EH (cell line): ENCODE measurements around the gene CLINT1.
A peak's percentile ranks its signal among the peaks of the same experiment; 100 is the strongest.
"Not testable (repeated sequence)": the region's sequence is repeated elsewhere in the genome, so short reads cannot be mapped to it uniquely, and the experiment has no call there.

Source experiments
- DNase-seq: peaks from one replicate; pipeline ENCODE4 v3.0.0-alpha.2; 2015; ENCODE audit warnings: low read depth

Gene CLINT1

DNA sequence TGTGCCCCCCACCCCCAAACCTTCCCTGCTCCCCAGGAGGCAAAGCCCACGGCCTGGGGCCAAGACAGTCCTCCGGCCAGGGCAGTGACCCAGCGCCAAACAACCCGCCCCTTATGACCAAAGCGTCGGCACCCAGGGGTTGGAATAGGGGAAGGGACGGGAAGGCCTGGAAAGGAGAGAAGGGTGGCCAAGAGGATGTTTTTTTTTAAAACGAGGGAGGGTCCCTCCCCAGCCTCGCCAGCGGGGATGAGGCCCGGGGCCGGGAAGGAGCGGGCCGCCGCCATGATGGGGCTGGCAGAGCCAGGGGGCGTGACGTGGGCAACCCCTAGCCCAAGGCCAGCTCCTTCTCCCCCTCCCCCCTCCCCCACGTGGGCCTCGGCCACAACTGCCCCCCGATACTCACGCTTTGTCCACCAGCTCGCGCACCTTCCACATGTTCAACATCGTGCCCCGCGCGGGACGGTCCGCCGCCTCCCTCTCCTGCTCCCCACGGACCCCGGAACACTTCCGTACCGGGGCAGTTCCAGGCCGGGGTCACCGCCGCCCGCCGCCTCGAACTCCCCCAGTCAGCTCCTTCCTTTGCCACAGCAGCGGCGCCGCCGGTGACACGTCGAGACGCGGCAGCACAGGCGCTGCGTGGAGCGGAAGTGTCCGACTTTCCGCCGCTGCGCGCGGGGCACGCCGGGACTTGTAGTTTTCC lies at the start of gene CLINT1:
Gene CLINT1 (minus strand): TSS at position 619 of the 700 bp plus-strand sequence. CDS start 175 bp downstream, at position 444.
- peak; percentile 87 for DNase-seq

DNA sequence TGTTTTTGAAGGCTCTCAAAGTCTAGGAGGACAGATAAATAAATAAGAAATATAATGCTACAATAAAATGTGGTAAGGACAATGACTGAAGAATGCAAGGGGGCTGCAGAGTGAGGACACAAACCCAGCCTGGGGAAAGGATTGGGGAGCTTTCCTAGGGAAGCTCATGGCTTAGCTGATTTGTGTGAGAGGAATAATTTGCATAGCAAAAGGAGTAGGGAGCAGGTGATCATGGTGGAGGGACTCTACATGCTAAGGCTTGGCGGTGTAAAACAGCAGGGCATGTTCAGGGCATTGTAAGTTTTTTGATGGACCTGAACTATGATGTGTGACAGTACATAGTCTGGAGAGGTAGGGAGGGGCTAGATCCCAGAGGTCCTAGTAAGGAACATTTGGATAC lies 49.5 kb upstream of the CLINT1 start:
- no peak for DNase-seq

DNA sequence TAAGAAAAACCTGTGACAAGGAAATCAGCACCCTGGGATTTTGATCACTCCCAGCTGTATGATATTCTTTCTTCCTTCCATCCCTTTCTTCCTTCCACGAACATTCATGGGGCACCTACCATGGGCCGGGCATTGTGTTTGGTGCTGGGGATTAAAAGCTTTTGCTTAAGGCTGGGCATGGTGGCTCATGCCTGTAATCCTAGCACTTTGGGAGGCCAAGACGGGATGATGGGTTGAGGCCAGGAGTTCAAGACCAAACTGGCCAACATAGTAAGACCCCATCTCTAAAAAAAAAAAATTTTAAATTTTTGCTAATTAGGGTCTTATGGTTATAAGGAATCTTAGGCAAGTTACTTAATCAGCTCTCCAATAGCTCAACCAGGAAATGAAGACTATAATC lies 48.5 kb upstream of the CLINT1 start:
- DNase-seq: no peak

DNA sequence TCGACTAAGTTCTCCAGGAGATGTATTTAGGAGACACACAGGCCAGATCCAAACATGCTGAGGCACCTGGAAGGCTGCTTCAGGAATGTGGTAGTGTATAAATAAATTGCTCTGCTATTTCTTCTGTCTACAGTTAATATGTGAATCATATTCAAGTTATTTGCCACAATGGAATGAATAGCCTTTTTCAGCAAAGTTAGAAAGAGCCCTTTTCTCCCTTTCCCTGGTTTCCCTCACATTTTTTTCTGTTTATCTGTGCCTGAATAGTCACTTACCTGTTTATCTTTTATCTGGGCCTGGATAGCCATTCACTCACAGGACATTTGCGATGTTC lies 44.1 kb upstream of the CLINT1 start:
- no peak for DNase-seq

DNA sequence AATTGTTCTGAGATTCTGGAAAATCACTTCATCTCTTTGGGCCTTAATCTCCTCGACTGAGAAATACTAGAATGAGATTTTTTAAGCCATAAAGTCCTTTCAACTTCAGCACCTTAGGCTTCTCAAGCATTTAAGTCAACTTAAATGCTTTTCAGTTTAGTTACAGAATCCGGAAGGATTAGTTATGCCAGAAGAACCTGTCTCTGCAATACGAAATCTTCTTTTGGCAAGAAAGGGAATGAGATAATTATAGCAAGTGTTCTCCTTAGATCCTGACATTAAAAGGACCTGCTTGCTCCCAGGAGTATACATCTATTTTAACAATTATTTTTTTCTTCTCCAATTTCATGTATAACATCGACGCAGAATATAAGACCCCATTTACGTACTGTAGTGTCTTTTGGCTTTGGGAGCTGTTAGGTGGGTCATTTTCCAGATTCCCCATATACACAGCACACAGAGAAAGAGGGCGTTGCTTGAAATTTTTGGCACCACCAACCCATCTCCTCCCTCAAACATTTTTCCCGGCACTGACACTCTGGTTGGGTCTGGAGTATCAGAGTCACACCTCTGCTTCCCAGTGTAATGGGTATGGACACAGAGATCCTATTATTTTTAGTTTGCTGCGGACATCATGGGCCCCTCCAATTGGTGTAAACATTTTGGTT lies 43.6 kb upstream of the CLINT1 start:
- DNase-seq: no peak

DNA sequence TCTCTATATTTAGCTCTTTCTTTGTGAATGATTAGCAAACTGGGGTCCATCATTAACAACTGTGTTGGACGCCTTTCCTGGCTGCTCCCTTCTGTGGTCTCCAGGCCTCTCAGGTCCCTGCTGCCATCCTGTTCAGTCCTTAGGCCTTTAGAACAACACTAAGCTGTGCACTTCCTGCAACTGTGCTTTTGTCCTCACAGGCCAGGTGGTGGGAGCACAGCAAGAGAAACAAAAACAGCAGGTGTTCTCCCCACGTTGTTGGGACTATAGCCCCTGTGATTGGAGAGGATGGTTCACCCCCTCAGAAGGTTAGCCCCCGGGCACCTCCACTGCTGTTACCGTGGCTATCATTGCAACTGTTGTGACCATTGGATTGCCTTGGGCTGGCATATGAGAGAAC lies 41.7 kb upstream of the CLINT1 start:
- no peak for DNase-seq

DNA sequence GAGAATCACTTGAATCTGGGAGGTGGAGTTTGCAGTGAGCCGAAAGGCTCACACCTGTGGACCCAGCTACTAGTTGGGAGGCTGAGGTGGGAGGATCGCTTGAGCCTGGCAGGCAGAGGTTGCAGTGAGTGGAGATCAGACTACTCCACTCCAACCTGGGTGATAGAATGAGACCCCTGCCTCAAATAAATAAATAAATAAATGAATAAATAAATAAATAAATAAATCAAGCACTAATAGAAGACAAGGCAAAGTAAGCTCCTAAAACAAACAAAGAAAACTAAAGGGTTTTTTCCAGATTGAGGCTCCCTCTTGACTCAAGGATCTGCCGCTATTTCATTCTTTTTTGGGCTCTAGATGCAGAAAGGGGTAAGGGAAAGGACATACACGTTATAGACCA lies 34.7 kb upstream of the CLINT1 start:
- no peak for DNase-seq

DNA sequence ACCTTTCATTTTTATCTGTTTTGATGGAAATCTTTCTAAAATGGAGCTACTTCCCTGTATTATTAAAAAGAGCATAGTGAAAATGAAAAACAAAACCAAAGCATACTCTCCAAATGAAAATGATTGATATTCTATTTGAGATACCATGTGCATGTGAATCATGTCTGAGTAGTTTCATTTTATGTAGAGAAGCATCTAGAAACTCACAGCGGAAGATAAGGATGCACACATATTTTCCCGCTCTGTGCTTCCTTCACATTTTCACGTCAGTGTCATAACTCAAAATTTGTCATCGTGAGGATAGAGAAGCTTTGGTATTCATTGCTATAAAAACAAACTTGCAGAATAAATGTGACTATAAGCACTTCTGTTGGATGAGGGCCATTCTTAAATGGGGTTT lies 34.0 kb upstream of the CLINT1 start:
- no peak for DNase-seq

DNA sequence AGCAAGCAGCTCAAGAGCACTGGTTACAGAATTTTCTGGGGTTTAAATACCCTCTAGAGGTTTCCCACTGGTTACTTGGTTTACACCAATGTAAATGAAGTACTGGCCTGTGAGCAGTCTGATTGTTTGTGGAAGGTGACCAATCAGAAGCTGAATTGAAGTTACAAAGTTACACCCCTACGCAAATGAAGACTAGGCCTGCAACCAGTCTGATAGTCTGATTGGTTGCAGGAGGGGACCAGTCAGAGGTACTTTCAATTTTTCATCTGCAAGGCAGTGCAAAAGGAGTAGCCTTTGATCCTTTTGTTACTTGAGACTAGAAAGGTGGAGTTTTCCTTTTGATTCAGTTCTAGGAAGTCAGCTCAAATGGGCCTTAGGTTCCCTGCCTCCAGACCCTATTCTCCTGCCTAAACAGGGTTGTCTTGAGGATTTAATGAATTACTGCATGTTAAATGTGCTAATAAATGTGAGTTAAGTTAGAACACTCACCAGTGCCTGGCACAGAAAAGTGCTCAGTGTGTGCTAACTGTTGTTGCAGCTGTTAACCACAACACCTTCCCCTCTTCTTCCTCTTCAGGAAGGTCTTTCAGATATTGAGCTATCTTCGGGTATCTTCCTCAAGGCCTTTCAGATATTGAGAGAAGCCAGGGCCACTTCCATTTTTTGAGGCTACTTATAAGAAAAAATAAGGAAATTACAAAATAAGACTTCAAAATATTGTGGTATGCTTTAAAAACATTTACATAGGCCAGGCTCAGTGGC lies 32.1 kb upstream of the CLINT1 start:
- DNase-seq: peak; percentile 13

DNA sequence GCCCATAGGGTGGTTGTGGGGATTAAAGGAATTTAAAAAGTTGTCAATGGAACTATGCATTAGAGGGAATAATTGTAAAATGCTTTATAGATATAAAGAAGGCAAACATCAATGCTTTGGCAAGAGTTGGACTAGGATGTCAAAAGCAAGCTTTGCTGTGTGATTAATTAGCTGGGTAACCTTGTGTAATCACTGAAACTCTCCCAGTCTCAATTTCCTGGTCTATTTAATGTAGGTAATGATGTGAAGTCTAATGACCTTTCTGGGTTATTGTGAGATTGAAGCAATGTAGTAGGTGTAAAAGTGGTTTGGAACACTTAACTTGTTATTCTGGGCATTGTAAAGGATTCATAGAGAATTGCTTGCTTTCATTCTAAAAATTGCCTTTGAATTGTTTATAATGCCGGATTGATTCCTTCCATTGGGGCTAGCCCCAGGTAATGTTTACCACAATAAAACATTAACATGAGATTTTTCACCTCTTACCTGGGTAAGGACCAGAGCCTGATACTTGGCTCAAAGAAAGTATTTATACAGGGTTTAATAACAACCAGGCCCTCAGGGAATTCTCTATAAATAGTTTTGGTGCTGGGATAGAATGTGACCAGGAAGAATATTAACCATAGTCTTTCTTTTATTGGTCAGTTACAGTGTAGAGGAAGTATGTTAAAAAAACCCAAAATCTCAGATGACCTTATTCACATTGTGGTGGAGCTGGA lies 30.0 kb upstream of the CLINT1 start:
- DNase-seq: no peak

DNA sequence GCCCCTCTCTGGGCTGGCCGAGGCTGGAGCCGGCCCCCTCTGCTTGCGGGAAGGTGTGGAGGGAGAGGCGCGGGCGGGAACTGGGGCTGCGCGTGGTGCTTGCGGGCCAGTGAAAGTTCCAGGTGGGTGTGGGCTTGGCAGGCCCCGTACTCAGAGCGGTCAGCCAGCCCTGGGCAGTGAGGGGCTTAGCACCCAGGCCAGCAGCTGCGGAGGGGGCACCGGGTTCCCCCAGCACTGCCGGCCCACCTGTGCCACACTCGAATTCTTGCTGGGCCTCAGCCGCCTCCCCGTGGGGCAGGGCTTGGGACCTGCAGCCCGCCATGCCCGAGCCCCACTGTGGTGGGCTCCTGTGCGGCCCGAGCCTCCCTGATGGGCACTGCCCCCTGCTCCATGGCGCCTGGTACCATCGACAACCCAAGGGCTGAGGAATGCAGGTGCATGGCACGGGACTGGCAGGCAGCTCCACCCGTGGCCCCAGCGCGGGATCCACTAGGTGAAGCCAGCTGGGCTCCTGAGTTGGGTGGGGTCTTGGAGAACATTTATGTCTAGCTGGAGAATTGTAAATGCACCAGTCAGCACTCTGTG lies 27.9 kb upstream of the CLINT1 start:
- DNase-seq: no peak

DNA sequence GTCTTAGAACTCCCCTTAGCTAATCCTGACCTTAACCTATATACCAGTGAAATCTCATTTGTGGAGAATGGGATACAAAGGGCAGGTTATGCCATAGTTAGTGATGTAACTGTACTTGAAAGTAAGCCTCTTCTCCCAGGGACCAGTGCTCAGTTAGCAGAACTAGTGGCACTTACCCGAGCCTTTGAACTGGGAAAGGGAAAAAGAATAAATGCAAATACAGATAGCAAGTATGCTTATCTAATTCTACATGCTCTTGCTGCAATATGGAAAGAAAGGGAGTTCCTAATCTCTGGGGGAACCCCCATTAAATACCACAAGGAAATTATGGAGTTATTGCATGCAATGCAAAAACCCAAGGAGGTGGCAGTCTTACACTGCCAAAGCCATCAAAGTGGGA lies 26.1 kb upstream of the CLINT1 start:
- DNase-seq: not testable (repeated sequence)

DNA sequence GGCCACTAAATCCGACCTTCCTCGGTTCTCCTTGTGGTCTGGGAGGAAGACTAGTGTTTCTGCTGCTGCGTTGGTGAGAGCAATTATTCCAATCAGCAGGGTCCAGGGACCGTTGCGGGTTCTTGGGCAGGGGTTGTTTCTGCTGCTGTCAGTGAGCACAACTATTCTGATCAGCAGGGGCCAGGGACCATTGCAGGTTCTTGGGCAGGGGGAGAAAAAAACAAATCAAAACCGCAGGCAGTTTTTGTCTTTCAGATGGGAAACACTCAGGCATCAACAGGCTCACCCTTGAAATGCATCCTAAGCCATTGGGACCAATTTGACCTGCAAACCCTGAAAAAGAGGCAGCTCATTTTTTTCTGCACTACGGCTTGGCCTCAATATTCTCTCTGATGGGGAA lies 22.6 kb upstream of the CLINT1 start:
- DNase-seq: not testable (repeated sequence)

DNA sequence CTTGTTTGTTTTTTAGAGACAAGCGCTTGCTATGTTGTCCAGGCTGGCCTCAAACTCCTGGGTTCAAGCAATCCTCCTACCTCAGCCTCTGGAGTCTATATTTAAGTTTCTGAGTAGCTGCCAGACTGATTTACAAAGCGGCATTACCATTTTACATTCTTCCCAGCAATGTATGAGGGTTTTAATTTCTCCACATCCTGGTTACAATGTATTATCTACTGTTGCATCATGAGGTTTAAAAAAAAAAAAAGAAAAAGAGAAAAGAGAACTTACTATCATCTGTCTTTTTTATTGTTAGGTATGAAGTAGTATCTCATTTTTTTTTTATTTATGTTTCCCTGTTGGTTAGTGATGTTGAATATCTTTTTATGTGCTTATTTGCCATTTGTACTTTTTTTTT lies 18.9 kb upstream of the CLINT1 start:
- DNase-seq: no peak

DNA sequence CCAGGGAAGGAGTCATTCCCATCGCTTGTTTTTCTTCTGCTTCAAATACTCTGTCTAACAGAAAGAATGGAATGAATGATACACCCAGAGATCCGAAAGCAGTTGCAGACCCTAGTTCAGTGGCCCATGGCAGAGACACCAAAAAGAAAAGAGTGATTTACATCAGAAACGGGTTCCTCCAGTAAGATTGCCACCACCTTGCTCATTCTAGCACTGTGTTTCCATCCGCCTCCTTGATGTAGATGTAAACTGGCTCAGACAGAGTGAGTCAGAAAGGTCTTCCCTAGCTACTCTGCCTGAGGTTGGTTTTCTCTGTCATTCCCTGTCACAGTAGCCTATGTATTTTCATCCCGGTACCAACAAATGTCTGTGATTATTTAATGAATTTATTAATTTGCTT lies 15.9 kb upstream of the CLINT1 start:
- no peak for DNase-seq

DNA sequence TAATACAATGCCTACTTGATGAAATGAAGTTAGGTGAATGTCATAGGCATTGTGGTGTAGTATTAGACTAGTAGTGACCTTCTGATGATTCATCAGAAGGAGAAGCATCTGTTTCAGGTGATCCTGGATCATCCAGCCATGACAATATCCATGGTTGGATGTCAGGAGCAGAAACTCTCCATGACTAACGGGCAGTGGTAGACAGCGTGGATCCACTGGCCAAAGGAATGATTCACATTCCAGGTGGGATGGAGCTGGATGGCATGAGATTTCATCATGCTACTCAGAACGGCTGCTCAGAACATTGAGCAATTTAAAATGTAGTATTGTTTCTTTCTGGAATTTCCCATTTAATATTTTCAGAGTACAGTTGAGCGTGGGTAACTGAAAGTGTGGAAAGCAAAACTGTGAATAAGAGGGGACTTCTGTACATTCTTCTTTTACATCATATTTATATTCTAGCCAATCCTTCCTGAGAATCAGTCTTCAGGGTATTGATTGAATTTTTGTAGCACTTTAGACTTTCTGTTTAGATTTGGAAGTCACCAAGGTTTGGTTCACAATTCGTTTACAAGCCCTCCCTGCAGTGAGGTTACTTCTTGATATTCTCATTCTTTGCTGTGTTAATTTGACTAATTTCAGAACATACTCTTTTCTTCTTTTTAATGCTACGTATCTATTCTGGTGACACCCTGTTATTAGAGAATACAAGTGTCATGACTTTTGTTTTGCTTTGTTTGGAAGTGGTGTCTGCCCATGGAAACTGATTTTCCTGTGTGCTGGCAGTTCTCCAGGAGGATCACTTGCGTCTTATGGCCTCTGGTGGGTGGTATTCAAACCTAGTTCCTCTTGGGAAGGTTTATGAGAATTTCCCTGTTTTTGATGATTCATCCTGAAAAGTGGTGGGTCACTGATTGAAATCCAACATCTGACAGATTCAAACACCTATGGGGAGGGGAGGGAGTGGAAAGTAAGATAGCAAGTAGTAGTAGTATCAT lies 12.2 kb upstream of the CLINT1 start:
- peak; percentile 31 for DNase-seq

DNA sequence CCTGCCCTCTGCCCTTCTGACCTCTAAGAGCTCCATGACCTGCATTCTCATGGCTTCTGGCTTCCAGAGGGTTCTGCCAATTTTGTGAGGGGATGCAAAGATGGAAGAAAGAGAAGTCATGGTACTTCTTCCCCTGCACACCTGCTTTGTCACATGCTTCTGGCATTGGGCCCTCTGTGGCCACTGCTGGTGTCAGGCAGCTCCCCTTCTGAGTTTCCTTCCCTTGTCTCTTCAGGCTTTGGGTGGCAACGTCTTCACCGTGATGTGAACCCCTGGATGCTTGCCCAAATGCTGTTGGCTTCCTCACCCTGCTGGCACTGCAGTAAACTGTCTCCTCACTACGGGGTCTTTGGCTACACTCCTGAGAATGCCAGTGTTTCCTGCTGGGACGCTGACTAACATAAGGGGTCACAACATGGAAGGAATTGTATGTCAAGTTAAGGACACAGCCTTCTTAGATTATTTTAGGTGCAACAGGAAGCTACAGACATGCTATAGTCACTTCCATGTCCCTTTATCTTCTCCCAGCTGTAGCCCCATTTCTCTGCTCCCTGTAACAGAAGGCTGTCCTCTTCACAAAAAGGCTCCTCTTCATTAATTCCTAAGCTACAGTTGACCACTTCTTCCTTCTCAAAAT lies 8.9 kb upstream of the CLINT1 start:
- DNase-seq: no peak

DNA sequence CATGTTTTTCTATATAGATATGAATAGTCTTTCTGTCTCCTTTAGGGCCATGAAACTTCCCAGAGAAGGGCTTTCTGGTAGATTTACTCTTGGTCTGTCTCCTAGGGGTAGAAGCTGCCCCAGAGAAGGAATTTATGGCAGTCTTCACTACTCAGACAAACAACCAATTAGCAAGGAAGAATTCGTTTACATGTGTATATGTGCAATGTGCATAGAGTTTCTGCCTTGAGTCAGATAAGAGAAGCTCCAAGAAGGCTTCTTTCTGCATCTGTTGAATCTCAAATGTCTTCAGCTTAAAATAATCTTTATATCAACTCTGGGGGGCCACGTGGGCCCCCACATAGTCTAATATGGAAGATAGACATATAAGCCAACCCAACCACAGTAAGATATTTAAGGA lies 7.6 kb upstream of the CLINT1 start:
- DNase-seq: no peak

DNA sequence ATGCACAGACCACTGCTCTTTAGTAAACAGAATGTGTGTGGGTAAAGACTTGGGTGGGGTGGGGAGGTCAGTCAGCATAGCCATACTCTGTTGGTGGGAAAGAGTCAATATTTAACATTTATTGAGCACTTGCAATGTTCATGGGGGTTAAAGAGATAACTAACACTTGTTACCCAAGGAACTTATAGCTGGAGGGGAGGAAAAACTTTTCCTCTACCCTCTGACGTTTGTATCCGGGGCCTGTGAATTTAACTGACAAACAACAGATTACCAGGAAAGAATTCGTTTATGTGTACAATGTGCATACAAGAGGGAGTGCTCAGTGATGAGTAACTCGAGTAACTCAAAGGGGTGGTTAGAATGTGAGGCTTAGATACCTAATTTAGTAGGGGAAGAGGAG lies 6.8 kb upstream of the CLINT1 start:
- peak; percentile 56 for DNase-seq

DNA sequence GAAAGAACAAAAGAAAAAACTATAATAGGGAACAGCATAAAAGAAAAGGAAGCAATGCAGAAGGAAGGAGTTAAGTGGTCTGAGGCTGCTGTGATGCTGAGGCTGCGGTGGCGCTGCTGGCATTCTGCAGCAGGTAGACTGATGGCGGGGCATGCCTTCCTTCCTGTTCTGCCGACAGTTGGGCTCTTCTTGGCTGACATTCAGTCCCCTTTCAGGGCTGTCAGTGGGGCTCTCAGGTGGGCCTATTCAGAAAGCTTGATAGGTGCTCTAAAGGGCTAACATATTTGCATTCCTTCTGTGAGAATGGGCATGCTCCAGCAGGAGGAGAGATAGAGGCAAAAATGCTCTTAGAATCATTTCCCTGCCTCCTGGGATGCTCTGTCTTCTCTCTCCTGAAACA lies 5.1 kb upstream of the CLINT1 start:
- DNase-seq: no peak
